Heart right ventricle (tissue), 16 donors: Measurements from ENCODE around the gene RASGRF2. TPM values are rescaled to one million over a fixed set of nuclear protein-coding genes. Genes with fewer than 3 reads are reported as not detected.

Experiments
- ATAC-seq, 8 donors: fragments of 200-7000 bp; cut with Tn5 transposase; one replicate each; pipeline ENCODE4 v1.9.1; 2020; ENCODE audit warnings: mild to moderate bottlenecking in 8 of 8, moderate library complexity in 8 of 8, moderate number of reproducible peaks in 1 of 8
- DNase-seq, 2 donors: peaks; one replicate each; pipeline ENCODE4 v3.0.0-alpha.2; 2020
- H3K27ac ChIP-seq, 10 donors: fragments of 200-600 bp; sonication (generic) in 2 of 10; one replicate each; pipeline versions ENCODE4 v1.5.0 to v1.8.0; 2020 to 2022; ENCODE audit warnings: mild to moderate bottlenecking in 3 of 10
- H3K27me3 ChIP-seq, 7 donors: fragments of 200-600 bp; one replicate each; pipeline ENCODE4 v1.8.0; 2021 to 2022; ENCODE audit warnings: mild to moderate bottlenecking in 2 of 7
- H3K36me3 ChIP-seq, 9 donors: fragments of 200-600 bp; sonication (generic) in 1 of 9; one replicate each; pipeline versions ENCODE4 v1.5.0 to v1.8.0; 2020 to 2022; ENCODE audit warnings: mild to moderate bottlenecking in 2 of 9
- H3K4me1 ChIP-seq, 9 donors: fragments of 200-600 bp; sonication (generic) in 1 of 9; one replicate each; pipeline versions ENCODE4 v1.5.0 to v1.8.0; 2020 to 2022; ENCODE audit warnings: mild to moderate bottlenecking in 4 of 9
- H3K4me3 ChIP-seq, 10 donors: fragments of 200-600 bp; sonication (generic) in 2 of 10; one replicate each; pipeline versions ENCODE4 v1.5.0 to v1.8.0; 2020 to 2022; ENCODE audit warnings: mild to moderate bottlenecking in 7 of 10, moderate library complexity in 2 of 10
- H3K9me3 ChIP-seq, 11 donors: fragments of 200-600 bp in 10 of 11; sonication (generic) in 2 of 11; one replicate each; pipeline versions ENCODE4 v1.5.0 to v1.8.0; 2013 to 2022; ENCODE audit warnings: mild to moderate bottlenecking in 2 of 11, control low read depth in 1 of 11, moderate library complexity in 1 of 11
- WGBS, 2 donors: extraction: QIAGEN DNeasy Blood & Tissue Kit; methylation state at CpG; one replicate each; pipeline ENCODE4 v1.1.7; 2013; ENCODE audit warnings: inconsistent platforms in 1 of 2; 5-methylcytosine and 5-hydroxymethylcytosine counted together
- intact Hi-C, 10 donors: fragments of 100-400 bp; cut with DNase I; formaldehyde crosslinking; loops; one replicate each; pipeline versions ENCODE4 v1.11.1 to v1.14.2; 2022
- polyA plus RNA-seq, 2 donors: library from polyadenylated mRNA; stranded (reverse); fragments of 200-250 nt; gene quantifications; one replicate each; pipeline ENCODE4 v1.2.3, GENCODE V29; 2013
- total RNA-seq, 10 donors: library from RNA; stranded (reverse); fragmentation: NEBNext Ultra II Directional in 3 of 10; extraction: Animal tissue kit (Norgen Biotek cat#: 25700) in 3 of 10; gene quantifications; one replicate each; pipeline versions ENCODE4 v1.2.1 to v1.2.4, GENCODE V29; 2021 to 2023
- TF ChIP-seq, protein P1 (sequence below), 9 donors: fragments of 200-600 bp; sonication (generic) in 2 of 9; IDR thresholded peaks; one replicate each; pipeline versions ENCODE4 v1.5.0 to v1.8.0; 2021 to 2022; ENCODE audit warnings: antibody characterized with exemption in 9 of 9, mild to moderate bottlenecking in 5 of 9, moderate library complexity in 1 of 9
- donor health status: Arrhythmogenic right ventricular cardiomyopathy.
- donor health status: ischemic (EF 13 %, LVEDD 7.1; RV severe dilation, severe dysfunction).
- donor health status: healthy with polysubstance abuse.
- donor health status: DM: no; HTN: yes; CAD: no.
- donor health status: DM: no; HTN: no; CAD: no.
- donor health status: ischemic (EF 25% LVEDD 6.9; RV normal size, moderate dysfunction).
- donor health status: ischemic (EF 25% LVEDD 5.7; RV mildly dilated, moderate dysfunction).
- donor health status: healthy.
- donor health status: DM: yes; HTN: yes; CAD: no.
- donor health status: Ischemic cardiomyopathy.
- donor health status: ischemic (EF 35%, LVEDD 5.7; RV mildly dilated, moderate dysfunction).
- donor health status: nonischemic (EF 11% LVEDD 7.7; RV severe dilation, severe dysfunction).
- donor health status: DM: yes; HTN: yes; CAD: no.
- donor health status: PGD.
- donor health status: ischemic (EF 29% LVEDD 5.4; RV normal size, mild dysfunction).
- donor health status: nonischemic (EF 23%, LVEDD 6.1; RV moderate dilation, normal function).

RASGRF2 gene
- total and polyA plus RNA-seq, 12 donors: 2.9 to 13.4 (median 6.8) TPM

DNA sequence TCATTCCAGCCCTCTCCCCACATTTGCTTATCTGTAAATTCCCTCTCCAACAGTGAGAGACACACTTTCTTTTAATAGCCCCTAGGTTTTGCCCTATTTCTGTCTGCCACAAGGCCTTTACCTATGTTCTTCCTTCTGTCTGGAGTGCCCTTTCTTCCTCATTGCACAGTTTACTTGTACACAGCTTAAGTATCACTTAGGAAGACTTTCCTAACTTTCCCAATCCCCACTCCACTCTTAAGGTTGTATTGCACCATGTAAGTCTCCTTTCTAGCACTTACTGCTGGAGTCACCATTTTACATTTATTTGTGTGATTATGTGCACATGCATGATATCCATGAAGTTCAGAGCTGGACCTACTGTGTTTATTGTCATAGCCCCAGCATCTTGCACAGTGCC, 262.1 kb downstream of the RASGRF2 start:
- Histone ChIP-seq H3K36me3 (peaks cover 0 to 77% (median 0%) of the 10 kb centered on the region in 9 donors), H3K4me3 (no peak overlapping the region), H3K27ac (no peak overlapping the region), H3K27me3 (no peaks in the 10 kb centered on the region), H3K9me3 (no peaks in the 10 kb centered on the region), H3K4me1 (no peaks in the 10 kb centered on the region)
- ATAC-seq: no peak
- intact Hi-C loops: no loop called here
- no peak for DNase-seq
- TF ChIP-seq, protein P1, sequence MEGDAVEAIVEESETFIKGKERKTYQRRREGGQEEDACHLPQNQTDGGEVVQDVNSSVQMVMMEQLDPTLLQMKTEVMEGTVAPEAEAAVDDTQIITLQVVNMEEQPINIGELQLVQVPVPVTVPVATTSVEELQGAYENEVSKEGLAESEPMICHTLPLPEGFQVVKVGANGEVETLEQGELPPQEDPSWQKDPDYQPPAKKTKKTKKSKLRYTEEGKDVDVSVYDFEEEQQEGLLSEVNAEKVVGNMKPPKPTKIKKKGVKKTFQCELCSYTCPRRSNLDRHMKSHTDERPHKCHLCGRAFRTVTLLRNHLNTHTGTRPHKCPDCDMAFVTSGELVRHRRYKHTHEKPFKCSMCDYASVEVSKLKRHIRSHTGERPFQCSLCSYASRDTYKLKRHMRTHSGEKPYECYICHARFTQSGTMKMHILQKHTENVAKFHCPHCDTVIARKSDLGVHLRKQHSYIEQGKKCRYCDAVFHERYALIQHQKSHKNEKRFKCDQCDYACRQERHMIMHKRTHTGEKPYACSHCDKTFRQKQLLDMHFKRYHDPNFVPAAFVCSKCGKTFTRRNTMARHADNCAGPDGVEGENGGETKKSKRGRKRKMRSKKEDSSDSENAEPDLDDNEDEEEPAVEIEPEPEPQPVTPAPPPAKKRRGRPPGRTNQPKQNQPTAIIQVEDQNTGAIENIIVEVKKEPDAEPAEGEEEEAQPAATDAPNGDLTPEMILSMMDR (IDR thresholded peaks at IDR 0.05): no peak

DNA sequence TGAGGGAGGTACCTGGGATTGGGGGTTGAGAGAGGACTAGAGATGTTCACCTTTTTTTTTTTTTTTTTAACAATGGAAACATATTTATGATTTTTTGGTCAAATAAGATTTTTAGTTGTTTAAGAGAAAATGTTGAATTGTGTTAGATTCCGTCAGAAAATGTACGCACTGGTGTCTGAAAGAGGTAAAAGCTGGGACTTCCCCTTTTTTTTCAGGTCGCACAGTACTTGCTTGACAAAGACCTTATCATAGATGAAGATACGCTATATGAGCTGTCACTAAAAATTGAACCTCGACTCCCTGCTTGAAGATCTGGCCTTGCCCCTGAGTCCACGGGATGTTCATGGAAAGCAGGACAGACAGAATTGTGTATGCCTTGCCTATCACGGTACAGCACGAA, 265.3 kb downstream of the RASGRF2 start:
- H3K9me3 ChIP-seq: no peaks in the 10 kb centered on the region
- H3K4me1 ChIP-seq: no peaks in the 10 kb centered on the region
- TF ChIP-seq, protein P1 (IDR thresholded peaks at IDR 0.05): no peak
- H3K27ac ChIP-seq: no peak overlapping the region
- no peaks in the 10 kb centered on the region for H3K27me3 ChIP-seq
- WGBS, 2 donors: 90 to 91% methylated on average over 8 of the region's 8 CpGs
- H3K36me3 ChIP-seq: peaks cover 0 to 62% (median 0%) of the 10 kb centered on the region in 9 donors
- no peak for DNase-seq
- no peak for ATAC-seq
- intact Hi-C loops: no loop called here
- H3K4me3 ChIP-seq: no peak overlapping the region

DNA sequence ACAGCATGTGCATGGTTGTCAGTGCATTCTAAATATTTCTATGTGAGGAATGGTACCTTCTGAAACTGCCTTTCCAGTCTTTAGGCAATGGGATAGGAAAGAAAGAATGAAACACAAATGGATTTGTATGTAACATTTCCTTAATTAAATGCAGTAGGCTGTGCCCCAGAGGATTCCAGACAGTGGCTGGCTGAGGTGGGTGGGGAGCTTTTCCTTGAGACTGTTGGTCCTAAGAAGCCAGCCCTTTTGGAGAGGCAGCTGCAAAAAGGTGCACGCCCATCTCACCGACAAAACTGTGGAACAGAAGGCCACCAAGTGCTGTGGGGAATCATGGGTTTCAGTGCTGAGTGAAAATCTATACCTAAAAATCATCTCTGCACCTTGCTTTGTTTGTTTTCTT, 266.1 kb downstream of the RASGRF2 start:
- TF ChIP-seq, protein P1 (IDR thresholded peaks at IDR 0.05): no peak
- DNase-seq (no peak), ATAC-seq (no peak)
- intact Hi-C loops: no loop called here
- Histone ChIP-seq H3K4me1 (peaks cover 0 to 1% (median 0%) of the 10 kb centered on the region in 9 donors), H3K36me3 (peaks cover 0 to 55% (median 0%) of the 10 kb centered on the region in 9 donors), H3K27me3 (no peaks in the 10 kb centered on the region), H3K9me3 (no peaks in the 10 kb centered on the region), H3K4me3 (no peak overlapping the region), H3K27ac (no peak overlapping the region)
- WGBS, 2 donors: 83% methylated on average over 2 of the region's 2 CpGs

DNA sequence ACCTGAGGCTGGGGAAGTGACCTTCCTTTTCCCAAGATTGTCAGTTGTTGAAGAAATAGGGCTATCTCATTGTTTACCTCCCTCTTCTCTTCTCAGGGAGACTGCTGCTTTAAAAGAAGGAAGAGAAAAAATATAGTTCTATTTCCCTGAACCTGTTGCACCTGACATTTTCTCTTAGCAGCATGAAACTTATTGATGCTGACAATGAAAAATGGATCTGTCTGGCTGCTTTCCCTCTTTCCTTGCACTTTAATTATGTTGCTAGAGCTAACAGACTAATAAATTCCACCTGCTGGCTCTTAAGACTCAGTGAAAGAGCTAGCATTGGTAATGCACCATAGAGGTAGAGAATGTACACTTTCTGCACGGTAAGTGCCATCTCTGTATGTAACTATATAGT, 266.8 kb downstream of the RASGRF2 start:
- no peak for ATAC-seq
- peaks cover 0 to 48% (median 0%) of the 10 kb centered on the region in 9 donors for H3K36me3 ChIP-seq
- 90 to 91% methylated on average over 1 of the region's 1 CpG for WGBS, 2 donors

More for the DNA sequence above, 266.8 kb downstream of the RASGRF2 start:
- intact Hi-C loops: no loop called here
- Histone ChIP-seq H3K27ac (no peak overlapping the region), H3K9me3 (no peaks in the 10 kb centered on the region), H3K27me3 (no peaks in the 10 kb centered on the region), H3K4me1 (peaks cover 0 to 8% (median under 1%) of the 10 kb centered on the region in 9 donors), H3K4me3 (no peak overlapping the region)
- no peak for DNase-seq
- TF ChIP-seq, protein P1 (IDR thresholded peaks at IDR 0.05): no peak
